ENCODE results near the gene ANKRD36B.
"Not testable (repeated sequence)": the region's sequence is repeated elsewhere in the genome, so short reads cannot be mapped to it uniquely, and the experiment has no call there.

ANKRD36B gene

GRCh38 chr2:97548536-97548935 lies 41.1 kb downstream of the ANKRD36B start:
- DNase-seq, result not testable (repeated sequence)

- no peak for DNase-seq
Observed at GRCh38 chr2:97546711-97547110, 43.0 kb downstream of the ANKRD36B start.

- DNase-seq, result not testable (repeated sequence)
Observed at GRCh38 chr2:97544911-97545310, 44.8 kb downstream of the ANKRD36B start.

- DNase-seq, result not testable (repeated sequence)
Observed at GRCh38 chr2:97525904-97526303, 63.8 kb downstream of the ANKRD36B start.

- DNase-seq, result not testable (repeated sequence)
Observed at GRCh38 chr2:97523816-97524215, 65.9 kb downstream of the ANKRD36B start.

GRCh38 chr2:97522916-97523555 lies 66.6 kb downstream of the ANKRD36B start:
- DNase-seq, result not testable (repeated sequence)

- not testable (repeated sequence) for DNase-seq
Observed at GRCh38 chr2:97495651-97496050, 94.0 kb downstream of the ANKRD36B start.

GRCh38 chr2:97490141-97490540 lies 99.5 kb downstream of the ANKRD36B start:
- DNase-seq, result not testable (repeated sequence)
